A673 (cell line): ENCODE data around the gene SUFU.

Experiments
- CTCF ChIP-seq: fragments of 300-800, 200-600 bp; sonication (generic); conservative IDR thresholded peaks from 2 replicates; pipeline ENCODE4 v1.5.1; 2017; ENCODE audit warnings: low read depth, mild to moderate bottlenecking, antibody characterized with exemption, low read length, moderate library complexity, mixed read lengths
- EZH2 ChIP-seq: fragments of 200-600 bp; sonication (generic); IDR thresholded peaks from 2 replicates; pipeline ENCODE4 v1.6.1; 2017; ENCODE audit warnings: borderline replicate concordance, low read depth, mild to moderate bottlenecking, mixed read lengths, antibody characterized with exemption, low read length; ENCODE audit not compliant: poor library complexity, severe bottlenecking

DNA sequence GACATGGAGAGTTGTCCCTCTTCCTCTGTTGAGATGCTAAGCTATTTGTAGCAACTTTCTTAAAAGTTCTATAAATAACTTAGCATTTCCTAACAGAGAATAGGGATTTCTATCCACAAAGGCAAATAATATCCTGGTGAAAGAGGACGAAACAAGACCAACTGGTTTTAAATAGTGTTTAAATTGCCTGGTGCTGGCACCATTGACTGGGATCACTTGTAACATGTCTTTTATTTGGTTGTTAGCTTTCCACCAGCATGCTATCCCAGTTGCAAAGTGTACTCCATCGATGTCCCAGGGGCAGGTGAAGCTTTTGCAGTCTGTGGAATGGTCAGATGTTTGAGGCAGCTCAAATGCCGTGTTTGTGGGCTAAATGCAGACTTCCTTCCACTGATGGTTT is 3.7 kb downstream of the SUFU start:
- no peak for TF ChIP-seq CTCF
- TF ChIP-seq EZH2, result no peak
